ENCODE data around the gene CDK6.

CDK6 gene

DNA sequence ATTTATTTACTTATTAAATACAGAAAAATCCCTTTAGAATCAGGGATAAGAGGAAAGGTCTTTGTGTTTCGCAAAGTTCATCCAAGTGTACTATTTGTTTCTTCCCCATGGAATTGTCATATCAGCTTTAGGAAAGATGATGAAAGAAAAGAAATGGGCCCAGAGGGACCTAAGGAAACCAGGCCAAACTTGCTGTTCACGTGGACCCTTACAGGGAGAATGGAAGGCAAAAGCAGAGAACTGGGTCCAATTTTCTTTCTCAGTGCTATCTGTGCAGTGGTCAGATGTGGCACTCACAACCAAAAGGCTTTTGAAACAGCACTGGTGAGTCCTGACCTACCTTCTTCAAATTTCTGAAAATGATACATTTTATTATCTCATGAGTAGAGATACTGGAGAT, 192.6 kb downstream of the CDK6 start:
- TF ChIP-seq, protein P1, sequence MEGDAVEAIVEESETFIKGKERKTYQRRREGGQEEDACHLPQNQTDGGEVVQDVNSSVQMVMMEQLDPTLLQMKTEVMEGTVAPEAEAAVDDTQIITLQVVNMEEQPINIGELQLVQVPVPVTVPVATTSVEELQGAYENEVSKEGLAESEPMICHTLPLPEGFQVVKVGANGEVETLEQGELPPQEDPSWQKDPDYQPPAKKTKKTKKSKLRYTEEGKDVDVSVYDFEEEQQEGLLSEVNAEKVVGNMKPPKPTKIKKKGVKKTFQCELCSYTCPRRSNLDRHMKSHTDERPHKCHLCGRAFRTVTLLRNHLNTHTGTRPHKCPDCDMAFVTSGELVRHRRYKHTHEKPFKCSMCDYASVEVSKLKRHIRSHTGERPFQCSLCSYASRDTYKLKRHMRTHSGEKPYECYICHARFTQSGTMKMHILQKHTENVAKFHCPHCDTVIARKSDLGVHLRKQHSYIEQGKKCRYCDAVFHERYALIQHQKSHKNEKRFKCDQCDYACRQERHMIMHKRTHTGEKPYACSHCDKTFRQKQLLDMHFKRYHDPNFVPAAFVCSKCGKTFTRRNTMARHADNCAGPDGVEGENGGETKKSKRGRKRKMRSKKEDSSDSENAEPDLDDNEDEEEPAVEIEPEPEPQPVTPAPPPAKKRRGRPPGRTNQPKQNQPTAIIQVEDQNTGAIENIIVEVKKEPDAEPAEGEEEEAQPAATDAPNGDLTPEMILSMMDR (IDR thresholded peaks at IDR 0.05; ENCODE audit: insufficient read depth, low read depth, low read length, missing control alignments): no peak
- DNase-seq (ENCODE audit: low read depth): no peak
- H3K4me3 ChIP-seq (ENCODE audit: low read length): no peak overlapping the region

- peak; percentile 83 for DNase-seq (ENCODE audit: low read depth)
- H3K4me3 ChIP-seq (ENCODE audit: low read length): no peak overlapping the region
- TF ChIP-seq, protein P1 (IDR thresholded peaks at IDR 0.05; ENCODE audit: insufficient read depth, low read depth, low read length, missing control alignments): no peak
These were observed 194.4 kb downstream of the CDK6 start for GRCh38 chr7:92641921-92642511.

DNA sequence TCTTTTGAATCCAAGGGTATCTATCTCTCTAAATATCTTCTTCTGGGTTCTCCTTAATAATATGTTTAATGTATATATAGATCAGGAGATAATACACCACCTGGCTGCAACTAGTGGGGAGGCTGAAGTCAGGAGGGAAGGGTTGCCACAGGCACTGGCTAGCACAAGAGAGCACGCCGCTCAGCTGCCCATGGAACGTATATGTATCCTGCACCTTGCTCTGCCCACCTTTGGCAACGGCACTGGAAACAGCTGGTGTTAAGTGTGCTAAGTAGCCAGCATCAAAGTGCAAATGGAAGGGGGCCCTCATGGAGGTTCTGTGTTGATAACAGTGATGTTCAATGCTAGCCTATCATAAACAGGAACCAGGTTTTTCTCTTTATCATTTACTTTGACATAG, 196.4 kb downstream of the CDK6 start:
- H3K4me3 ChIP-seq (ENCODE audit: low read length): no peak overlapping the region
- no peak for DNase-seq (ENCODE audit: low read depth)
- TF ChIP-seq, protein P1 (IDR thresholded peaks at IDR 0.05; ENCODE audit: insufficient read depth, low read depth, low read length, missing control alignments): no peak

- DNase-seq (ENCODE audit: low read depth): no peak
- no peak overlapping the region for H3K4me3 ChIP-seq (ENCODE audit: low read length)
- TF ChIP-seq, protein P1 (IDR thresholded peaks at IDR 0.05; ENCODE audit: insufficient read depth, low read depth, low read length, missing control alignments): no peak
These were observed 197.0 kb downstream of the CDK6 start for GRCh38 chr7:92639213-92639896.

GRCh38 chr7:92636018-92636560, 200.3 kb downstream of the CDK6 start:
- no peak overlapping the region for H3K4me3 ChIP-seq (ENCODE audit: low read length)
- TF ChIP-seq, protein P1 (IDR thresholded peaks at IDR 0.05; ENCODE audit: insufficient read depth, low read depth, low read length, missing control alignments): no peak
- no peak for DNase-seq (ENCODE audit: low read depth)

DNA sequence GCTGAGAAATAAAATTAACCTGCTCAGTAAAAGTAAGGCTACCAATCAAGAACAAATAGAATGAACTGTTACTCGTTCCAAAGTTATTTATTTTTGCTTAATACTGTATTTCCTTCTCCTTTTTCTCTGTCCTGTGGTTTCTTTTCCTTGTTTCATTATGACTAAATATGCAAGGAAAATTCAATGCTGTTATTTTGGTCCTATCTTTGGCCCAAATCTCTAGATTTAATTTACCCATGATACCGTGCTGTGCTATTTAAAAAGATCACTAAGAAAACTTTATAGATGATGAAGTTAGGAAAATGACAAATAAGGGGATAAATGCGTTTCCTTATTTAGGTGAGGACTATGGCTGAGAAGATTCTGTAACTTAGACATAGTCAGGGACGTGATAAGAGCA, 200.8 kb downstream of the CDK6 start:
- no peak overlapping the region for H3K4me3 ChIP-seq (ENCODE audit: low read length)
- TF ChIP-seq, protein P1 (IDR thresholded peaks at IDR 0.05; ENCODE audit: insufficient read depth, low read depth, low read length, missing control alignments): no peak
- DNase-seq (ENCODE audit: low read depth): no peak

All from epithelial cell of esophagus (primary cell).